Keratinocyte (primary cell): ENCODE data around the gene KIF16B.

Experiments
- EZH2 ChIP-seq: IDR thresholded peaks from one replicate; pipeline ENCODE4 v1.6.1; 2012; ENCODE audit warnings: inconsistent platforms, mild to moderate bottlenecking, low read length, moderate library complexity
- TF ChIP-seq, protein P1 (sequence below), 3 experiments: IDR thresholded peaks in 1 of 3; conservative IDR thresholded peaks in 1 of 3; optimal IDR thresholded peaks in 1 of 3; 2 replicates in 2 of 3; 3 replicates in 1 of 3; pipeline versions ENCODE3 to v1.5.1; 2011; ENCODE audit warnings: low read length in 3 of 3, mild to moderate bottlenecking in 3 of 3, moderate library complexity in 2 of 3, control low read depth in 1 of 3, inconsistent platforms in 1 of 3; ENCODE audit not compliant: insufficient read depth in 2 of 3; ENCODE audit errors: extremely low read depth in 1 of 3

DNA sequence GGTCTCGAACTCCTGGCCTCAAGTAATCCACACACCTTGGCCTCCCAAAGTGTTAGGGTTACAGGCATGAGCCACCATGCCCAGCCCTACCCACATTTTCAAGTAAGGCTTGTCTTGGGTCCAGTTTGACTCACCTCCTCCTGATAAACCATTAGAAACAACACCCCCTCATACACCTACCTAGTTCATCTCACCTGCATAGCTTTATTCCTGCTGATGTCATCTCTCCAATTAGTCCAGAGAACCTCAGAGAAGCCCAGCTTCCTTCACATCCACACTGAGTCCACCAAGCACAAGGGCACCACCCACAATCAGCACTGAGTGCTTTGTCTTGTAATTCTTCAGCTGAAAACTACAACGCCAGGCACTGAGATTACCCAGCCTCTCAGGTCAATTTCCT lies 35.3 kb downstream of the KIF16B start:
- TF ChIP-seq, protein P1, sequence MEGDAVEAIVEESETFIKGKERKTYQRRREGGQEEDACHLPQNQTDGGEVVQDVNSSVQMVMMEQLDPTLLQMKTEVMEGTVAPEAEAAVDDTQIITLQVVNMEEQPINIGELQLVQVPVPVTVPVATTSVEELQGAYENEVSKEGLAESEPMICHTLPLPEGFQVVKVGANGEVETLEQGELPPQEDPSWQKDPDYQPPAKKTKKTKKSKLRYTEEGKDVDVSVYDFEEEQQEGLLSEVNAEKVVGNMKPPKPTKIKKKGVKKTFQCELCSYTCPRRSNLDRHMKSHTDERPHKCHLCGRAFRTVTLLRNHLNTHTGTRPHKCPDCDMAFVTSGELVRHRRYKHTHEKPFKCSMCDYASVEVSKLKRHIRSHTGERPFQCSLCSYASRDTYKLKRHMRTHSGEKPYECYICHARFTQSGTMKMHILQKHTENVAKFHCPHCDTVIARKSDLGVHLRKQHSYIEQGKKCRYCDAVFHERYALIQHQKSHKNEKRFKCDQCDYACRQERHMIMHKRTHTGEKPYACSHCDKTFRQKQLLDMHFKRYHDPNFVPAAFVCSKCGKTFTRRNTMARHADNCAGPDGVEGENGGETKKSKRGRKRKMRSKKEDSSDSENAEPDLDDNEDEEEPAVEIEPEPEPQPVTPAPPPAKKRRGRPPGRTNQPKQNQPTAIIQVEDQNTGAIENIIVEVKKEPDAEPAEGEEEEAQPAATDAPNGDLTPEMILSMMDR (optimal IDR thresholded peaks at IDR 0.05 in 1 of 3, IDR thresholded peaks at IDR 0.05 in 1 of 3, conservative IDR thresholded peaks at IDR 0.05 in 1 of 3; ENCODE audit: extremely low read depth in 1 of 3, insufficient read depth in 2 of 3, low read length in 3 of 3) = no peak
- no peak for TF ChIP-seq EZH2
